ENCODE measurements around the gene DIS3L2. TPM values are rescaled to one million over a fixed set of nuclear protein-coding genes. Genes with fewer than 3 reads are reported as not detected.
A peak's percentile ranks its signal among the peaks of the same experiment; 100 is the strongest.
"Not testable (repeated sequence)": the region's sequence is repeated elsewhere in the genome, so short reads cannot be mapped to it uniquely, and the experiment has no call there.

The DIS3L2 gene
- total and polyA plus RNA-seq, 2 of the 8 experiments (the other 6 are each of a cell fraction or from before 2014, with no cell fraction given): 11.5 to 21.6 TPM

DNA sequence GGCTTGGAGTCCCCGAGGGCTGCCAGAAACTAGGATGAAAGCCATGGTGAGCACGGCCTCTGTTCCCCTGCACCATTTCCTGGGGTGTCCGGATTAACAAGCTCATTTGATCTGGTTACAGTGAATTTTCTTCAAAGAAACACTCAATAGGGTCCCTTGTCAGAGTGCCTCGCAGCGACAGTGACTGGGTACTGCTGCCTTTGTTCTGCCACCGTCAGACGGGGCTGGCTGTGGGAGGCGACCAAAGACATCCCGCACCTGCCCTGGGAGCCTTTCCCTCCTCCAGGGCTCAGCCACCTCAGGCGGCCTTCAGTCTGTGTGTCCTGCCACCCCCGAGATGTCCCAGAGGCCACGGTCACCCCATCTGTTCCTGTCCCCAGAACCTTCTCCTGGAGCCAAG, 408.5 kb downstream of the DIS3L2 start:
- ChIA-PET CTCF (ENCODE audit: partially characterized antibody) (interaction anchor here (0.9 to 9.5 kb wide), 10 partner anchors 6 to 470 kb away, joined by 3 to 100 read pairs (median 74); partner anchors contain the start of gene ALPP), POLR2A (ENCODE audit: partially characterized antibody) (interaction anchor here (1.0 to 1.2 kb wide), 2 partner anchors 43 to 445 kb away, joined by 3 to 4 read pairs; no protein-coding TSS in a partner anchor)
- not testable (repeated sequence) for H3K27me3 ChIP-seq (replicated peaks in 1 of 4; ENCODE audit: control insufficient read depth in 3 of 4, extremely low read depth in 1 of 4, insufficient read depth in 3 of 4, low read length in 3 of 4); H3K4me3 ChIP-seq (ENCODE audit: extremely low read depth in 1 of 4, insufficient read depth in 2 of 4, low read depth in 3 of 4, low read length in 4 of 4); H3K36me3 ChIP-seq (ENCODE audit: control insufficient read depth in 2 of 4, insufficient read depth in 4 of 4, low read length in 3 of 4); H2BK120ac ChIP-seq (replicated peaks; ENCODE audit: low read depth, low read length); H4K20me1 ChIP-seq (replicated peaks in 1 of 2; ENCODE audit: control insufficient read depth in 1 of 2, insufficient read depth in 2 of 2, low read length in 2 of 2); H3K23me2 ChIP-seq (ENCODE audit: low read depth, low read length); H4K91ac ChIP-seq (replicated peaks; ENCODE audit: insufficient read length, low read length); H2BK15ac ChIP-seq (ENCODE audit: low read length); H2BK5ac ChIP-seq (ENCODE audit: low read depth, low read length); H2AFZ ChIP-seq (ENCODE audit: low read length); H3K9me3 ChIP-seq (ENCODE audit: insufficient read depth in 2 of 2, low read depth in 1 of 2, low read length in 1 of 2); H3K4ac ChIP-seq (replicated peaks; ENCODE audit: insufficient read length, low read depth, low read length); H3K14ac ChIP-seq (ENCODE audit: insufficient read length); H3K79me1 ChIP-seq (ENCODE audit: low read depth, low read length); DNase-seq (ENCODE audit: low read depth in 1 of 2, low spot score in 2 of 2); H3K27ac ChIP-seq (ENCODE audit: low read depth, low read length); H3K79me2 ChIP-seq (ENCODE audit: control insufficient read depth in 1 of 2, insufficient read depth in 2 of 2, low read length in 2 of 2); H3K9ac ChIP-seq (replicated peaks in 1 of 4; ENCODE audit: extremely low read depth in 1 of 4, low read depth in 3 of 4, low read length in 3 of 4); H3K4me2 ChIP-seq (ENCODE audit: insufficient read depth in 1 of 2, low read depth in 2 of 2, low read length in 2 of 2); H4K5ac ChIP-seq (ENCODE audit: insufficient read length, low read depth, low read length); FAIRE-seq; H2BK20ac ChIP-seq (ENCODE audit: low read length); H3K56ac ChIP-seq (replicated peaks; ENCODE audit: insufficient read length, low read depth, low read length); H4K8ac ChIP-seq (ENCODE audit: extremely low read depth, insufficient read depth, low read length); H2AK5ac ChIP-seq (ENCODE audit: low read depth, low read length); H3K23ac ChIP-seq (ENCODE audit: insufficient read length)
- 50% methylated on average over 1 of the region's 12 CpGs; no CpG with 5 or more reads in 1 of the 2 experiments for WGBS, 2 experiments (ENCODE audit: extremely low coverage in 1 of 2, insufficient coverage in 1 of 2, insufficient read length in 1 of 2, insufficient replicate concordance in 2 of 2, low coverage in 1 of 2, low lambda C conversion rate in 2 of 2, missing lambda C conversion rate in 1 of 2)
- Histone ChIP-seq H3K18ac (ENCODE audit: extremely low read depth, low read length) (peak overlapping the region; percentile 71; the same call in 1 of the 2 replicates), H3K4me1 (replicated peaks in 1 of 4; ENCODE audit: control insufficient read depth in 3 of 4, insufficient read depth in 4 of 4, low read length in 3 of 4) (peaks cover 0 to 25% (median 6%) of the 10 kb centered on the region in 4 experiments; a peak in 6 of 7 replicates), H2BK12ac (ENCODE audit: low read depth, low read length) (peak overlapping the region; percentile 87; the same call in 1 of the 2 replicates)
- TF ChIP-seq, protein P1, sequence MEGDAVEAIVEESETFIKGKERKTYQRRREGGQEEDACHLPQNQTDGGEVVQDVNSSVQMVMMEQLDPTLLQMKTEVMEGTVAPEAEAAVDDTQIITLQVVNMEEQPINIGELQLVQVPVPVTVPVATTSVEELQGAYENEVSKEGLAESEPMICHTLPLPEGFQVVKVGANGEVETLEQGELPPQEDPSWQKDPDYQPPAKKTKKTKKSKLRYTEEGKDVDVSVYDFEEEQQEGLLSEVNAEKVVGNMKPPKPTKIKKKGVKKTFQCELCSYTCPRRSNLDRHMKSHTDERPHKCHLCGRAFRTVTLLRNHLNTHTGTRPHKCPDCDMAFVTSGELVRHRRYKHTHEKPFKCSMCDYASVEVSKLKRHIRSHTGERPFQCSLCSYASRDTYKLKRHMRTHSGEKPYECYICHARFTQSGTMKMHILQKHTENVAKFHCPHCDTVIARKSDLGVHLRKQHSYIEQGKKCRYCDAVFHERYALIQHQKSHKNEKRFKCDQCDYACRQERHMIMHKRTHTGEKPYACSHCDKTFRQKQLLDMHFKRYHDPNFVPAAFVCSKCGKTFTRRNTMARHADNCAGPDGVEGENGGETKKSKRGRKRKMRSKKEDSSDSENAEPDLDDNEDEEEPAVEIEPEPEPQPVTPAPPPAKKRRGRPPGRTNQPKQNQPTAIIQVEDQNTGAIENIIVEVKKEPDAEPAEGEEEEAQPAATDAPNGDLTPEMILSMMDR (IDR thresholded peaks at IDR 0.05; ENCODE audit: control extremely low read depth in 1 of 3, insufficient read depth in 1 of 3, low read depth in 1 of 3, low read length in 3 of 3): peak in 1 of 3 experiments; percentile 0; a peak in 1 of 4 replicates

Measured in H1 (cell line).